Neuronal stem cell (in vitro differentiated cells): ENCODE measurements around the gene EI24. TPM values are rescaled to one million over a fixed set of nuclear protein-coding genes. Genes with fewer than 3 reads are reported as not detected.

ENCODE experiments used
- DNase-seq: peaks from one replicate; pipeline ENCODE4 v3.0.0-alpha.2; 2013; ENCODE audit warnings: low spot score
- H2AFZ ChIP-seq: one replicate; pipeline ENCODE4 v1.6.1; 2013; ENCODE audit warnings: mild to moderate bottlenecking, low read length, inconsistent platforms
- H2AK5ac ChIP-seq: 2 replicates; pipeline ENCODE4 v1.6.1; 2013; ENCODE audit warnings: low read depth, mild to moderate bottlenecking, inconsistent platforms, low read length, moderate library complexity, mixed read lengths
- H2BK120ac ChIP-seq: 2 replicates; pipeline ENCODE4 v1.6.1; 2013; ENCODE audit warnings: low read depth, mild to moderate bottlenecking, inconsistent platforms, low read length, moderate library complexity, mixed read lengths
- H2BK12ac ChIP-seq: one replicate; pipeline ENCODE4 v1.6.1; 2013; ENCODE audit warnings: low read length, inconsistent platforms
- H2BK15ac ChIP-seq: 2 replicates; pipeline ENCODE4 v1.6.1; 2013; ENCODE audit warnings: mild to moderate bottlenecking, low read length, inconsistent platforms, mixed read lengths
- H2BK5ac ChIP-seq: one replicate; pipeline ENCODE4 v1.6.1; 2013; ENCODE audit warnings: inconsistent platforms, mild to moderate bottlenecking, low read length, moderate library complexity
- H3K14ac ChIP-seq: one replicate; pipeline ENCODE4 v1.6.1; 2013; ENCODE audit warnings: low read length, inconsistent platforms
- H3K18ac ChIP-seq: 2 replicates; pipeline ENCODE4 v1.6.1; 2013; ENCODE audit warnings: low read length, inconsistent platforms
- H3K23ac ChIP-seq: 2 replicates; pipeline ENCODE4 v1.6.1; 2013; ENCODE audit warnings: low read depth, mild to moderate bottlenecking, mixed read lengths, low read length, inconsistent platforms; ENCODE audit not compliant: poor library complexity
- H3K27ac ChIP-seq: replicated peaks from 3 replicates; pipeline ENCODE4 v1.5.1; 2013; ENCODE audit warnings: low read length, inconsistent platforms
- H3K27me3 ChIP-seq, 3 experiments: 2 replicates each; pipeline ENCODE4 v1.6.1; 2013; ENCODE audit warnings: low read length in 3 of 3, mild to moderate bottlenecking in 2 of 3, inconsistent platforms in 1 of 3, low read depth in 1 of 3, mixed read lengths in 1 of 3, moderate library complexity in 1 of 3; ENCODE audit not compliant: control insufficient read depth in 3 of 3, insufficient read depth in 3 of 3
- H3K36me3 ChIP-seq, 2 donors: replicated peaks in 1 of 2; 2 replicates each; pipeline ENCODE4 v1.6.1; 2013; ENCODE audit warnings: low read length in 2 of 2; ENCODE audit not compliant: control insufficient read depth in 2 of 2, insufficient read depth in 2 of 2
- H3K4ac ChIP-seq: 2 replicates; pipeline ENCODE4 v1.6.1; 2013; ENCODE audit warnings: inconsistent platforms, mild to moderate bottlenecking, low read length, moderate library complexity
- H3K4me1 ChIP-seq, 2 donors: 1 replicate in 1 of 2; 2 replicates in 1 of 2; pipeline ENCODE4 v1.6.1; 2013; ENCODE audit warnings: low read length in 2 of 2, low read depth in 1 of 2; ENCODE audit not compliant: control insufficient read depth in 2 of 2, insufficient read depth in 1 of 2
- H3K4me2 ChIP-seq: one replicate; pipeline ENCODE4 v1.6.1; 2013; ENCODE audit warnings: mild to moderate bottlenecking, low read length, inconsistent platforms; ENCODE audit not compliant: insufficient read depth, poor library complexity, severe bottlenecking
- H3K4me3 ChIP-seq, 2 donors: 2 replicates each; pipeline ENCODE4 v1.5.1; 2013; ENCODE audit warnings: low read length in 2 of 2, mild to moderate bottlenecking in 2 of 2, inconsistent platforms in 1 of 2, moderate library complexity in 1 of 2
- H3K79me1 ChIP-seq: one replicate; pipeline ENCODE4 v1.6.1; 2013; ENCODE audit warnings: low read depth, mild to moderate bottlenecking, inconsistent platforms, low read length, moderate library complexity
- H3K9ac ChIP-seq: one replicate; pipeline ENCODE4 v1.6.1; 2013; ENCODE audit warnings: mild to moderate bottlenecking, low read depth, low read length, inconsistent platforms; ENCODE audit not compliant: poor library complexity
- H3K9me3 ChIP-seq, 2 donors: replicated peaks in 1 of 2; 2 replicates each; pipeline versions ENCODE3 to v1.6.1; 2013; ENCODE audit warnings: low read length in 2 of 2, mild to moderate bottlenecking in 2 of 2, inconsistent platforms in 1 of 2, low read depth in 1 of 2, mixed read lengths in 1 of 2, moderate library complexity in 1 of 2; ENCODE audit not compliant: control insufficient read depth in 2 of 2, insufficient read depth in 1 of 2
- H4K8ac ChIP-seq: one replicate; pipeline ENCODE4 v1.6.1; 2013; ENCODE audit warnings: low read depth, mild to moderate bottlenecking, inconsistent platforms, low read length, moderate library complexity
- H4K91ac ChIP-seq: one replicate; pipeline ENCODE4 v1.6.1; 2013; ENCODE audit warnings: low read length, low read depth, mild to moderate bottlenecking, inconsistent platforms; ENCODE audit not compliant: poor library complexity
- WGBS, 2 donors: extraction: QIAGEN DNeasy Blood & Tissue Kit; methylation state at CpG; one replicate each; pipeline ENCODE4 v1.1.7; 2013; ENCODE audit warnings: missing lambda C conversion rate in 2 of 2, mixed read lengths in 1 of 2; ENCODE audit not compliant: insufficient read length in 2 of 2, insufficient replicate concordance in 1 of 2; ENCODE audit errors: extremely low coverage in 2 of 2; 5-methylcytosine and 5-hydroxymethylcytosine counted together
- polyA plus RNA-seq, 2 experiments: library from polyadenylated mRNA; stranded (reverse); fragments of 200-250 nt; gene quantifications; one replicate each; pipeline ENCODE4 v1.2.3, GENCODE V29; 2013

EI24 gene
- polyA plus RNA-seq (2013, experiment 1 of 2): 127 TPM
- polyA plus RNA-seq (2013, experiment 2 of 2): 121 TPM

GRCh38 chr11:125568970-125569914 lies at the start of gene EI24:
TSS of gene EI24 (plus strand) at chr11:125569477. CDS start at chr11:125572528, 3,051 bp downstream.
- Histone ChIP-seq H3K18ac (peak within 1 kb of the TSS; percentile 100), H3K4me1 (peaks cover 3 to 5% of the 10 kb centered on the region in 2 donors), H3K4ac (peak within 1 kb of the TSS; percentile 17), H3K36me3 (peaks cover 2 to 26% of the 10 kb centered on the region in 2 donors), H3K23ac (peak within 1 kb of the TSS; percentile 34), H2BK15ac (no peak within 1 kb of the TSS), H3K9me3 (peaks cover 0 to 4% of the 10 kb centered on the region in 2 donors), H3K14ac (peak within 1 kb of the TSS; percentile 71), H3K9ac (peak within 1 kb of the TSS; percentile 99), H2BK12ac (no peak within 1 kb of the TSS), H4K8ac (peak within 1 kb of the TSS; percentile 68), H4K91ac (peak within 1 kb of the TSS; percentile 93), H2AK5ac (peak within 1 kb of the TSS; percentile 89), H3K4me2 (peak within 1 kb of the TSS; percentile 91), H2BK5ac (peak within 1 kb of the TSS; percentile 96), H2BK120ac (peak within 1 kb of the TSS; percentile 88), H3K4me3 (peak within 1 kb of the TSS; percentile 96 to 97), H2AFZ (peak within 1 kb of the TSS; percentile 94), H3K27ac (peak within 1 kb of the TSS; percentile 46), H3K27me3 (no peaks in the 10 kb centered on the region), H3K79me1 (peaks cover 4% of the 10 kb centered on the region)
- peak; percentile 91 for DNase-seq
- WGBS, 2 donors: no CpG with 5 or more reads among the region's 83 CpGs

- no peak overlapping the region for H3K4me2 ChIP-seq
- no peaks in the 10 kb centered on the region for H3K79me1 ChIP-seq
- no peak overlapping the region for H2BK120ac ChIP-seq
- H3K14ac ChIP-seq: no peak overlapping the region
- peaks cover 5 to 7% of the 10 kb centered on the region in 2 donors for H3K9me3 ChIP-seq
- no CpG with 5 or more reads among the region's 2 CpGs for WGBS, 2 donors
- H3K23ac ChIP-seq: no peak overlapping the region
- no peak overlapping the region for H2BK15ac ChIP-seq
- no peak overlapping the region for H4K91ac ChIP-seq
- no peak overlapping the region for H3K4ac ChIP-seq
- no peak overlapping the region for H2AFZ ChIP-seq
- no peak overlapping the region for H2AK5ac ChIP-seq
- no peak overlapping the region for H2BK12ac ChIP-seq
- H3K18ac ChIP-seq: no peak overlapping the region
- H2BK5ac ChIP-seq: no peak overlapping the region
- no peak overlapping the region for H3K27ac ChIP-seq
- peaks cover 8 to 11% of the 10 kb centered on the region in 2 donors for H3K4me1 ChIP-seq
- no peak overlapping the region for H4K8ac ChIP-seq
- H3K36me3 ChIP-seq: peaks cover 0 to 2% of the 10 kb centered on the region in 2 donors
- no peak overlapping the region for H3K9ac ChIP-seq
- H3K27me3 ChIP-seq: no peaks in the 10 kb centered on the region
- DNase-seq: no peak
- no peak overlapping the region for H3K4me3 ChIP-seq
Observed at GRCh38 chr11:125519860-125520834, 49.1 kb upstream of the EI24 start.

DNA sequence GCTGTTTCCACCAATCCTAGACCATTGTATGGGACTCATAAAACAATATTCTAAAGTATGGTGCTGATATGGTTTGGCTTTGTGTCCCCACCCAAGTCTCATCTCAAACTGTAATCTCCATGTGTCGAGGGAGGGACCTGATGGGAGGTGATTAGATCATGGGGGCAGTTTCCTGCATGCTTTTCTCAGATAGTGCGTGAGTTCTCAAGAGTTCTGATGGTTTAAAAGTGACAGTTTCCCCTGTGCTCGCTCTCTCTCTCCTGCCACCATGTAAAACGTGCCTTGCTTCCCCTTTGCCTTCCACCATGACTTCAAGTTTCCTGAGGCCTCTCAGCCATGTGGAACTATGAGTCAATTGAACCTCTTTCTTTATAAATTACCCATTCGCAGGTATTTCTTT lies 44.0 kb upstream of the EI24 start:
- no CpG with 5 or more reads among the region's 5 CpGs for WGBS, 2 donors
- Histone ChIP-seq H4K91ac (no peak overlapping the region), H2AK5ac (no peak overlapping the region), H2BK120ac (no peak overlapping the region), H3K18ac (no peak overlapping the region), H3K4ac (no peak overlapping the region), H2BK5ac (no peak overlapping the region), H3K36me3 (no peaks in the 10 kb centered on the region), H3K14ac (no peak overlapping the region), H3K9ac (no peak overlapping the region), H3K9me3 (peaks cover 0 to 2% of the 10 kb centered on the region in 2 donors), H3K4me1 (no peaks in the 10 kb centered on the region), H2BK12ac (no peak overlapping the region), H3K4me3 (no peak overlapping the region), H2AFZ (no peak overlapping the region), H3K27me3 (no peaks in the 10 kb centered on the region), H3K79me1 (no peaks in the 10 kb centered on the region), H3K23ac (no peak overlapping the region), H3K27ac (no peak overlapping the region), H2BK15ac (no peak overlapping the region), H3K4me2 (no peak overlapping the region), H4K8ac (no peak overlapping the region)
- no peak for DNase-seq
